Caco-2 (cell line): ENCODE data around the gene NPHP3. TPM values are rescaled to one million over a fixed set of nuclear protein-coding genes. Genes with fewer than 3 reads are reported as not detected.
A peak's percentile ranks its signal among the peaks of the same experiment; 100 is the strongest.

Experiments used
- BruUV-seq: library from RNA; stranded (reverse); fragments of 400-500 nt; replicated peaks from 2 replicates; lab custom pipeline; 2021; lab: Mats Ljungman, UMichigan
- CTCF ChIA-PET: fragments of 300-600 bp; sonication (Branson Sonifier 250); formaldehyde crosslinking; loops from one replicate; lab custom pipeline; 2022; ENCODE audit warnings: antibody characterized with exemption; lab: Charles Lee
- POLR2A ChIA-PET: fragments of 300-600 bp; sonication (Branson Sonifier 250); formaldehyde crosslinking; loops from one replicate; lab custom pipeline; 2022; ENCODE audit warnings: antibody characterized with exemption; lab: Charles Lee
- DNase-seq, 2 experiments: peaks; one replicate each; pipeline versions ENCODE4 v3.0.0 to v3.0.0-alpha.2; 2020 to 2022
- H3K27me3 ChIP-seq: replicated peaks from 2 replicates; pipeline ENCODE4 v1.6.0; 2011; ENCODE audit warnings: low read length; ENCODE audit not compliant: control insufficient read depth, insufficient read depth
- H3K36me3 ChIP-seq: 2 replicates; pipeline ENCODE4 v1.5.1; 2011; ENCODE audit warnings: low read length; ENCODE audit not compliant: control insufficient read depth, insufficient read depth
- H3K4me1 ChIP-seq: fragments of 250-450 bp; sonication (Bioruptor Pico); 2 replicates; pipeline ENCODE4 v1.5.1; 2020; ENCODE audit warnings: mild to moderate bottlenecking
- H3K4me3 ChIP-seq: 2 replicates; pipeline ENCODE4 v1.5.1; 2011; ENCODE audit warnings: low read depth, mild to moderate bottlenecking, control low read depth, low read length
- H3K9me3 ChIP-seq: fragments of 250-450 bp; sonication (Bioruptor Pico); 2 replicates; pipeline ENCODE4 v1.5.1; 2020; ENCODE audit warnings: mild to moderate bottlenecking, moderate library complexity
- H3K27ac Mint-ChIP-seq: one replicate; pipeline ENCODE4 v1.8.0; 2022; ENCODE audit warnings: mixed read lengths; ENCODE audit not compliant: unreplicated experiment
- H3K27me3 Mint-ChIP-seq: one replicate; pipeline ENCODE4 v1.8.0; 2022; ENCODE audit warnings: mixed read lengths; ENCODE audit not compliant: insufficient read depth, unreplicated experiment
- H3K36me3 Mint-ChIP-seq: one replicate; pipeline ENCODE4 v1.8.0; 2022; ENCODE audit warnings: mild to moderate bottlenecking, mixed read lengths; ENCODE audit not compliant: insufficient read depth, unreplicated experiment
- H3K4me1 Mint-ChIP-seq: one replicate; pipeline ENCODE4 v1.8.0; 2022; ENCODE audit warnings: low read depth, mixed read lengths; ENCODE audit not compliant: unreplicated experiment
- H3K4me3 Mint-ChIP-seq: one replicate; pipeline ENCODE4 v1.8.0; 2022; ENCODE audit warnings: mild to moderate bottlenecking, moderate library complexity, mixed read lengths; ENCODE audit not compliant: unreplicated experiment
- H3K9me3 Mint-ChIP-seq: one replicate; pipeline ENCODE4 v1.8.0; 2022; ENCODE audit warnings: mixed read lengths; ENCODE audit not compliant: unreplicated experiment
- CTCF ChIP-seq, 2 experiments: fragments of 200-600 bp in 1 of 2; IDR thresholded peaks; 1 replicate in 1 of 2; 2 replicates in 1 of 2; pipeline versions ENCODE4 v1.5.1 to v1.8.0; 2011 to 2022; ENCODE audit warnings: antibody characterized with exemption in 1 of 2, control low read depth in 1 of 2, inconsistent platforms in 1 of 2, low read depth in 1 of 2, low read length in 1 of 2, mild to moderate bottlenecking in 1 of 2, moderate library complexity in 1 of 2; ENCODE audit not compliant: insufficient read depth in 1 of 2, severe bottlenecking in 1 of 2, unreplicated experiment in 1 of 2
- intact Hi-C: fragments of 100-400 bp; cut with micrococcal nuclease; formaldehyde crosslinking; loops from one replicate; pipeline ENCODE4 v1.10.0; 2022; ENCODE audit not compliant: unreplicated experiment
- total RNA-seq: library from RNA; stranded (reverse); gene quantifications from 2 replicates; pipeline ENCODE4 v1.2.3, GENCODE V29; 2022

The NPHP3 gene
- total RNA-seq, 1 experiment from 2014 or later, result 16.9 TPM

- no peaks in the 10 kb centered on the region for H3K27me3 ChIP-seq
- peaks cover 4% of the 10 kb centered on the region; the same call in 1 of the 2 replicates for H3K4me1 ChIP-seq
- no peaks in the 10 kb centered on the region for H3K36me3 ChIP-seq
- peak; percentile 54 to 56 for TF ChIP-seq CTCF (IDR thresholded peaks at IDR 0.05; ENCODE audit: insufficient read depth in 1 of 2, low read depth in 1 of 2, low read length in 1 of 2, severe bottlenecking in 1 of 2, unreplicated experiment in 1 of 2)
- intact Hi-C loops, result loop anchor here (1.0 to 10.0 kb wide), 2 partner anchors 697 to 848 kb away; partner anchors contain the start of gene CDV3
- Mint-ChIP-seq H3K4me3 (no peak overlapping the region), H3K4me1 (peaks cover 9% of the 10 kb centered on the region), H3K27me3 (peaks cover 2% of the 10 kb centered on the region), H3K9me3 (no peaks in the 10 kb centered on the region), H3K36me3 (peaks cover 7% of the 10 kb centered on the region), H3K27ac (no peak overlapping the region)
- CTCF ChIA-PET, result interaction anchor here (0.7 to 1.1 kb wide), 4 partner anchors 9 to 847 kb away, joined by 3 to 5 read pairs (median 4); partner anchors contain the start of gene CDV3
- peak in 1 of 2 experiments; percentile 34 for DNase-seq
- no peaks in the 10 kb centered on the region for H3K9me3 ChIP-seq
- POLR2A ChIA-PET, result no interaction called here
- BruUV-seq, result no TSS peak
- H3K4me3 ChIP-seq, result no peak overlapping the region
These were observed 4.2 kb upstream of the NPHP3 start for GRCh38 chr3:132726341-132726823.

- ChIA-PET POLR2A (interaction anchor here (1.2 kb wide), 1 partner anchor 850 kb away, joined by 3 read pairs; the partner anchor contains the start of gene CDV3), CTCF (no interaction called here)
- Histone ChIP-seq H3K27me3 (no peaks in the 10 kb centered on the region), H3K4me3 (peak overlapping the region; percentile 87), H3K36me3 (no peaks in the 10 kb centered on the region), H3K4me1 (peaks cover 9% of the 10 kb centered on the region), H3K9me3 (no peaks in the 10 kb centered on the region)
- no peak for TF ChIP-seq CTCF (IDR thresholded peaks at IDR 0.05; ENCODE audit: insufficient read depth in 1 of 2, low read depth in 1 of 2, low read length in 1 of 2, severe bottlenecking in 1 of 2, unreplicated experiment in 1 of 2)
- TSS peak; percentile 61 for BruUV-seq
- intact Hi-C loops, result loop anchor here (10.0 kb wide), 1 partner anchor 852 kb away; the partner anchor contains the start of gene CDV3
- H3K27me3 Mint-ChIP-seq, result no peaks in the 10 kb centered on the region
- H3K9me3 Mint-ChIP-seq, result no peaks in the 10 kb centered on the region
- peaks cover 14% of the 10 kb centered on the region for H3K36me3 Mint-ChIP-seq
- peaks cover 16% of the 10 kb centered on the region for H3K4me1 Mint-ChIP-seq
- DNase-seq, result no peak
- peak overlapping the region; percentile 87 for H3K4me3 Mint-ChIP-seq
- peak overlapping the region; percentile 79 for H3K27ac Mint-ChIP-seq
These were observed 1.1 kb upstream of the NPHP3 start for GRCh38 chr3:132723024-132723950.

- H3K4me1 ChIP-seq, result peaks cover 9% of the 10 kb centered on the region
- TSS peak; percentile 31 for BruUV-seq
- no peaks in the 10 kb centered on the region for H3K27me3 ChIP-seq
- TF ChIP-seq CTCF (IDR thresholded peaks at IDR 0.05; ENCODE audit: insufficient read depth in 1 of 2, low read depth in 1 of 2, low read length in 1 of 2, severe bottlenecking in 1 of 2, unreplicated experiment in 1 of 2), result peak in 1 of 2 experiments; percentile 35
- H3K36me3 ChIP-seq, result no peaks in the 10 kb centered on the region
- ChIA-PET CTCF (interaction anchor here (0.9 kb wide), 1 partner anchor 10 kb away, joined by 3 read pairs; no protein-coding TSS in a partner anchor), POLR2A (no interaction called here)
- Mint-ChIP-seq H3K27me3 (no peaks in the 10 kb centered on the region), H3K4me1 (peaks cover 16% of the 10 kb centered on the region), H3K9me3 (no peaks in the 10 kb centered on the region), H3K27ac (peak overlapping the region; percentile 88), H3K36me3 (peaks cover 15% of the 10 kb centered on the region), H3K4me3 (peak overlapping the region; percentile 87)
- peak; percentile 74 to 76 for DNase-seq
- peak overlapping the region; percentile 97 for H3K4me3 ChIP-seq
- no peaks in the 10 kb centered on the region for H3K9me3 ChIP-seq
- intact Hi-C loops, result loop anchor here (1.0 to 10.0 kb wide), 2 partner anchors 62 to 853 kb away; partner anchors contain the start of genes ACAD11 and CDV3
These were observed 587 bp downstream of the NPHP3 start for GRCh38 chr3:132721479-132722164.
